SK-N-SH (cell line): ENCODE measurements around the gene ST3GAL6. TPM values are rescaled to one million over a fixed set of nuclear protein-coding genes. Genes with fewer than 3 reads are reported as not detected.

Experiments used
- CTCF ChIA-PET: fragments of 300-600, 350-600 bp; formaldehyde crosslinking; extraction: SDS; loops from one replicate; lab custom pipeline; 2021; lab: Yijun Ruan, JAX
- POLR2A ChIA-PET: fragments of 350-600 bp; sonication (Branson Sonifier 250); formaldehyde crosslinking; extraction: SDS; loops from one replicate; lab custom pipeline; 2020; ENCODE audit warnings: antibody characterized with exemption, inconsistent platforms; lab: Yijun Ruan, JAX
- DNase-seq: peaks from one replicate; pipeline ENCODE4 v3.0.0; 2012
- H2AFZ ChIP-seq: fragments of 200-600 bp; sonication (generic); 2 replicates; pipeline ENCODE4 v1.8.1; 2016; ENCODE audit warnings: antibody characterized with exemption, mild to moderate bottlenecking, low read depth
- H3F3A ChIP-seq: fragments of 200-600 bp; sonication (generic); replicated peaks from 2 replicates; pipeline ENCODE3; 2016; ENCODE audit warnings: antibody characterized with exemption, mild to moderate bottlenecking; ENCODE audit not compliant: insufficient read depth
- H3K27ac ChIP-seq, 2 experiments: fragments of 200-500 bp in 1 of 2; fragments of 200-600 bp in 1 of 2; sonication (Bioruptor generic) in 1 of 2; sonication (generic), shearing (Covaris generic) in 1 of 2; 2 replicates each; pipeline versions ENCODE4 v1.5.1 to v1.6.1; 2014 to 2016; ENCODE audit warnings: low read depth in 2 of 2, inconsistent platforms in 1 of 2, low read length in 1 of 2, mild to moderate bottlenecking in 1 of 2, mixed read lengths in 1 of 2
- H3K27me3 ChIP-seq: fragments of 200-600 bp; sonication (generic), shearing (Covaris generic); 2 replicates; pipeline ENCODE4 v1.6.1; 2016; ENCODE audit warnings: mixed run types; ENCODE audit not compliant: insufficient read depth
- H3K36me3 ChIP-seq, 2 experiments: fragments of 200-500 bp in 1 of 2; fragments of 200-600 bp in 1 of 2; sonication (Bioruptor generic) in 1 of 2; sonication (generic) in 1 of 2; replicated peaks in 1 of 2; 2 replicates each; pipeline versions ENCODE3 to v1.5.1; 2014 to 2016; ENCODE audit warnings: low read length in 1 of 2, mild to moderate bottlenecking in 1 of 2; ENCODE audit not compliant: insufficient read depth in 2 of 2, control insufficient read depth in 1 of 2
- H3K4me1 ChIP-seq, 2 experiments: fragments of 200-500 bp in 1 of 2; fragments of 200-600 bp in 1 of 2; sonication (Bioruptor generic) in 1 of 2; sonication (generic), shearing (Covaris generic) in 1 of 2; 2 replicates each; pipeline versions ENCODE4 v1.5.1 to v1.6.1; 2014 to 2016; ENCODE audit warnings: low read depth in 1 of 2, low read length in 1 of 2, mixed run types in 1 of 2; ENCODE audit not compliant: insufficient read depth in 2 of 2, control insufficient read depth in 1 of 2
- H3K4me2 ChIP-seq: fragments of 200-600 bp; sonication (generic), shearing (Covaris generic); 2 replicates; pipeline ENCODE4 v1.6.1; 2017; ENCODE audit warnings: mixed run types
- H3K4me3 ChIP-seq, 2 experiments: fragments of 200-500 bp in 1 of 2; fragments of 200-600 bp in 1 of 2; sonication (Bioruptor generic) in 1 of 2; sonication (generic), shearing (Covaris generic) in 1 of 2; 2 replicates each; pipeline versions ENCODE4 v1.5.1 to v1.8.1; 2014 to 2016; ENCODE audit warnings: low read depth in 2 of 2, inconsistent platforms in 1 of 2, low read length in 1 of 2, mild to moderate bottlenecking in 1 of 2, mixed read lengths in 1 of 2, moderate library complexity in 1 of 2
- H3K79me2 ChIP-seq: fragments of 200-600 bp; sonication (generic); 2 replicates; pipeline ENCODE4 v1.8.1; 2017; ENCODE audit warnings: mild to moderate bottlenecking; ENCODE audit not compliant: insufficient read depth
- H3K9ac ChIP-seq: fragments of 200-600 bp; sonication (generic); 2 replicates; pipeline ENCODE4 v1.6.1; 2017; ENCODE audit warnings: mixed run types
- H3K9me2 ChIP-seq: fragments of 200-600 bp; sonication (generic); 2 replicates; pipeline ENCODE4 v1.6.1; 2017; ENCODE audit warnings: mixed run types
- H3K9me3 ChIP-seq: fragments of 200-600 bp; sonication (generic); 2 replicates; pipeline ENCODE4 v1.6.1; 2017; ENCODE audit warnings: mixed run types, mild to moderate bottlenecking, moderate library complexity
- H4K20me1 ChIP-seq: fragments of 200-600 bp; sonication (generic); 2 replicates; pipeline ENCODE4 v1.6.1; 2017; ENCODE audit warnings: mild to moderate bottlenecking, mixed run types; ENCODE audit not compliant: insufficient read depth
- FOSL2 ChIP-seq: IDR thresholded peaks from 2 replicates; pipeline ENCODE4 v1.4.0; 2012; ENCODE audit warnings: low read depth, mild to moderate bottlenecking, moderate library complexity, borderline replicate concordance
- FOXJ3 ChIP-seq: sonication (generic); formaldehyde crosslinking; IDR thresholded peaks from 2 replicates; pipeline ENCODE4 v1.5.1; 2020; ENCODE audit warnings: mild to moderate bottlenecking, missing genetic modification reagents
- JUND ChIP-seq: IDR thresholded peaks from 2 replicates; pipeline ENCODE4 v1.4.0; 2012
- MEF2A ChIP-seq: IDR thresholded peaks from 2 replicates; pipeline ENCODE4 v1.4.0; 2012; ENCODE audit warnings: low read depth, borderline replicate concordance
- NFIC ChIP-seq: IDR thresholded peaks from 2 replicates; pipeline ENCODE4 v1.4.0; 2012; ENCODE audit warnings: borderline replicate concordance
- PBX3 ChIP-seq: IDR thresholded peaks from 2 replicates; pipeline ENCODE4; 2012
- POLR2AphosphoS5 ChIP-seq: IDR thresholded peaks from 2 replicates; pipeline ENCODE4 v1.6.1; 2012; ENCODE audit warnings: low read depth, low read length
- RAD21 ChIP-seq: IDR thresholded peaks from 2 replicates; pipeline ENCODE4 v1.6.1; 2012; ENCODE audit warnings: mild to moderate bottlenecking, low read length
- SIN3A ChIP-seq: IDR thresholded peaks from 2 replicates; pipeline ENCODE4 v1.6.1; 2012; ENCODE audit warnings: low read depth, mild to moderate bottlenecking, low read length, moderate library complexity, borderline replicate concordance
- SMC3 ChIP-seq: IDR thresholded peaks from 2 replicates; pipeline ENCODE4 v1.6.1; 2012; ENCODE audit warnings: low read depth, low read length, improper control_type of control experiment
- TAF1 ChIP-seq: IDR thresholded peaks from 2 replicates; pipeline ENCODE4 v1.6.1; 2012; ENCODE audit warnings: low read depth, mild to moderate bottlenecking, low read length, moderate library complexity, borderline replicate concordance
- TCF12 ChIP-seq: IDR thresholded peaks from 2 replicates; pipeline ENCODE4 v1.4.0; 2012
- WGBS: methylation state at CpG from one replicate; pipeline ENCODE4 v1.1.6; 2017; ENCODE audit warnings: low lambda C conversion rate; 5-methylcytosine and 5-hydroxymethylcytosine counted together
- polyA plus RNA-seq, 3 experiments: library from polyadenylated mRNA; depleted of rRNA; stranded (reverse); fragments of >200 nt; gene quantifications; 2 replicates each; pipeline ENCODE4 v1.2.3, GENCODE V29; 2012
- TF ChIP-seq, protein P1 (sequence below): fragments of 150-350 bp; IDR thresholded peaks from 2 replicates; pipeline ENCODE4 v1.6.1; 2016; ENCODE audit warnings: mild to moderate bottlenecking, low read depth, low read length

ST3GAL6 gene
- polyA plus RNA-seq, 1 of the 3 experiments (the other 2 are of a cell fraction) = 16.3 TPM

DNA sequence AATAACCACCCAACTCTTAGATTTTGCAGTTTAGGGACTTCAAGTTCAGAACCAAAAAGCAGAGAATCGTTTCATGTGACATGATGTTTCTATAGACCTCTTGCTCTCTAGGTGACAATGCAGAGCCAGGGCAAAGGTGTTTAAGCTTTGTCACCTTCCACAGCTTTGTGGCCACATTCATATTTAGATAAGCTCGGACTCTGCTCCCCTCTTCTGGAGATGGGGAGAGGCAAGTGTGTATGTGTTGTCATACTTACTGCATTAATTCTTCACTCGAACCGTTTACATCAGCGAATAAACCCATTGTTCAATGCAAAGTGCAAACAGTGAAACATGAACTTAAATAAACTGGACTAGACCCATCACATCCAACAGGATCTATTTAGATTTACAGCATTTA lies 33.2 kb downstream of the ST3GAL6 start:
- peaks cover 72 to 80% of the 10 kb centered on the region in 2 experiments for H3K36me3 ChIP-seq
- H2AFZ ChIP-seq = no peak overlapping the region
- peaks cover 0 to 9% of the 10 kb centered on the region in 2 experiments; a peak in 2 of 4 replicates for H3K4me1 ChIP-seq
- H3K4me2 ChIP-seq = no peak overlapping the region
- H3K27me3 ChIP-seq = no peaks in the 10 kb centered on the region
- peaks cover 57% of the 10 kb centered on the region for H4K20me1 ChIP-seq
- ChIA-PET POLR2A (no interaction called here), CTCF (interaction anchor here (1.7 to 2.6 kb wide), 2 partner anchors 194 to 200 kb away, joined by 7 read pairs; no protein-coding TSS in a partner anchor)
- no peaks in the 10 kb centered on the region for H3K9me2 ChIP-seq
- H3K9ac ChIP-seq = no peak overlapping the region
- peak overlapping the region in 1 of 2 experiments; percentile 56; a peak in 2 of 4 replicates for H3K27ac ChIP-seq
- no peak for TF ChIP-seq TCF12
- TF ChIP-seq POLR2AphosphoS5 = peak; percentile 10
- WGBS = 92% methylated on average over 5 of the region's 5 CpGs
- no peaks in the 10 kb centered on the region for H3K9me3 ChIP-seq
- no peak overlapping the region for H3K4me3 ChIP-seq
- H3K79me2 ChIP-seq = no peaks in the 10 kb centered on the region; the same call in 1 of the 2 replicates
- no peak for DNase-seq
- peaks cover 93% of the 10 kb centered on the region for H3F3A ChIP-seq

- Histone ChIP-seq H3K36me3 (peaks cover 74 to 77% of the 10 kb centered on the region in 2 experiments), H3F3A (peaks cover 87% of the 10 kb centered on the region), H3K9me3 (no peaks in the 10 kb centered on the region), H3K27me3 (no peaks in the 10 kb centered on the region), H2AFZ (no peak overlapping the region), H3K4me1 (peaks cover 0 to 9% of the 10 kb centered on the region in 2 experiments; a peak in 2 of 4 replicates), H3K9ac (no peak overlapping the region), H3K27ac (peak overlapping the region; percentile 40 to 50), H3K4me3 (no peak overlapping the region), H3K4me2 (no peak overlapping the region), H4K20me1 (peaks cover 53% of the 10 kb centered on the region), H3K79me2 (no peaks in the 10 kb centered on the region; the same call in 1 of the 2 replicates), H3K9me2 (no peaks in the 10 kb centered on the region)
- whole genome bisulfite sequencing = 90% methylated on average over 4 of the region's 4 CpGs
- CTCF ChIA-PET = interaction anchor here (1.6 to 2.6 kb wide), 5 partner anchors 62 to 202 kb away, joined by 4 to 27 read pairs (median 7); no protein-coding TSS in a partner anchor
- TF ChIP-seq POLR2AphosphoS5 = no peak
- TF ChIP-seq FOXJ3 = no peak
- TF ChIP-seq FOSL2 = no peak
- TF ChIP-seq, protein P1, sequence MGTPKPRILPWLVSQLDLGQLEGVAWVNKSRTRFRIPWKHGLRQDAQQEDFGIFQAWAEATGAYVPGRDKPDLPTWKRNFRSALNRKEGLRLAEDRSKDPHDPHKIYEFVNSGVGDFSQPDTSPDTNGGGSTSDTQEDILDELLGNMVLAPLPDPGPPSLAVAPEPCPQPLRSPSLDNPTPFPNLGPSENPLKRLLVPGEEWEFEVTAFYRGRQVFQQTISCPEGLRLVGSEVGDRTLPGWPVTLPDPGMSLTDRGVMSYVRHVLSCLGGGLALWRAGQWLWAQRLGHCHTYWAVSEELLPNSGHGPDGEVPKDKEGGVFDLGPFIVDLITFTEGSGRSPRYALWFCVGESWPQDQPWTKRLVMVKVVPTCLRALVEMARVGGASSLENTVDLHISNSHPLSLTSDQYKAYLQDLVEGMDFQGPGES = no peak
- no peak for TF ChIP-seq JUND
- no peak for TF ChIP-seq TAF1
- no peak for TF ChIP-seq PBX3
- no peak for TF ChIP-seq RAD21
- no peak for TF ChIP-seq SIN3A
- no peak for TF ChIP-seq SMC3
- no peak for TF ChIP-seq MEF2A
- TF ChIP-seq NFIC = no peak
- POLR2A ChIA-PET = interaction anchor here (1.3 kb wide), 1 partner anchor 66 kb away, joined by 5 read pairs; no protein-coding TSS in a partner anchor
- no peak for DNase-seq
Measured at GRCh38 chr3:98797905-98798304, 34.8 kb downstream of the ST3GAL6 start.
